OCI-LY1 (cell line): ENCODE data around the gene GTF3A.

ENCODE experiments used
- H2AFZ ChIP-seq: fragments of 200-600 bp; sonication (generic), shearing (Covaris generic); 2 replicates; pipeline ENCODE4 v1.6.0; 2014; ENCODE audit warnings: antibody characterized with exemption, mild to moderate bottlenecking, low read length
- H3F3A ChIP-seq: fragments of 200-600 bp; sonication (generic), shearing (Covaris generic); 2 replicates; pipeline ENCODE4 v1.6.0; 2014; ENCODE audit warnings: mild to moderate bottlenecking, antibody characterized with exemption, low read length, moderate library complexity; ENCODE audit not compliant: insufficient read depth
- H3K27ac ChIP-seq: fragments of 200-600 bp; sonication (generic); 2 replicates; pipeline ENCODE4 v1.5.1; 2014; ENCODE audit warnings: low read length, mixed run types, mild to moderate bottlenecking, low read depth; ENCODE audit not compliant: poor library complexity, severe bottlenecking
- H3K27me3 ChIP-seq: fragments of 200-600 bp; sonication (generic); 2 replicates; pipeline ENCODE4 v1.6.0; 2014; ENCODE audit warnings: antibody characterized with exemption, mild to moderate bottlenecking, low read length, moderate library complexity; ENCODE audit not compliant: insufficient read depth
- H3K36me3 ChIP-seq: fragments of 200-600 bp; sonication (generic); 2 replicates; pipeline ENCODE4 v1.6.1; 2014; ENCODE audit warnings: mild to moderate bottlenecking, antibody characterized with exemption, low read length, moderate library complexity, mixed read lengths; ENCODE audit not compliant: insufficient read depth
- H3K4me1 ChIP-seq: fragments of 200-600 bp; sonication (generic); 2 replicates; pipeline ENCODE4 v1.5.1; 2014; ENCODE audit warnings: mild to moderate bottlenecking, low read length, moderate library complexity; ENCODE audit not compliant: insufficient read depth, severe bottlenecking
- H3K4me2 ChIP-seq: fragments of 200-600 bp; sonication (generic), shearing (Covaris generic); 2 replicates; pipeline ENCODE4 v1.6.1; 2014; ENCODE audit warnings: low read length
- H3K4me3 ChIP-seq: fragments of 200-600 bp; sonication (generic); 2 replicates; pipeline ENCODE4 v1.5.1; 2014; ENCODE audit warnings: low read length, low read depth, mild to moderate bottlenecking, mixed read lengths; ENCODE audit not compliant: poor library complexity, severe bottlenecking
- H3K79me2 ChIP-seq: fragments of 200-600 bp; shearing (Covaris generic); 2 replicates; pipeline ENCODE4 v1.6.1; 2016; ENCODE audit warnings: mixed run types, low read length, mixed read lengths; ENCODE audit not compliant: insufficient read depth
- H3K9ac ChIP-seq: fragments of 200-600 bp; sonication (generic), shearing (Covaris generic); 2 replicates; pipeline ENCODE4 v1.6.1; 2014; ENCODE audit warnings: mild to moderate bottlenecking, low read length, mixed read lengths
- H3K9me2 ChIP-seq: fragments of 200-600 bp; sonication (generic), shearing (Covaris generic); 2 replicates; pipeline ENCODE4 v1.6.1; 2014; ENCODE audit warnings: low read depth, mild to moderate bottlenecking, low read length, mixed read lengths
- H3K9me3 ChIP-seq: fragments of 200-600 bp; shearing (Covaris generic); 2 replicates; pipeline ENCODE4 v1.6.1; 2014; ENCODE audit warnings: low read length, mixed read lengths
- H4K20me1 ChIP-seq: fragments of 200-600 bp; sonication (generic), shearing (Covaris generic); 2 replicates; pipeline ENCODE4 v1.6.0; 2016; ENCODE audit warnings: mild to moderate bottlenecking, low read length; ENCODE audit not compliant: insufficient read depth
- CTCF ChIP-seq: fragments of 200-600 bp; sonication (generic), shearing (Covaris generic); IDR thresholded peaks from 2 replicates; pipeline ENCODE4 v1.5.1; 2017; ENCODE audit warnings: mild to moderate bottlenecking, antibody characterized with exemption, low read length, moderate library complexity, mixed read lengths
- EZH2 ChIP-seq: fragments of 200-600 bp; sonication (generic), shearing (Covaris generic); IDR thresholded peaks from 2 replicates; pipeline ENCODE4 v1.8.0; 2017; ENCODE audit warnings: borderline replicate concordance, mixed run types, mild to moderate bottlenecking, antibody characterized with exemption, low read length, moderate library complexity, mixed read lengths

GTF3A gene

GRCh38 chr13:27465611-27466010 lies 41.2 kb downstream of the GTF3A start:
- no peak overlapping the region for H3K4me3 ChIP-seq
- H2AFZ ChIP-seq: no peak overlapping the region
- no peaks in the 10 kb centered on the region for H3K79me2 ChIP-seq
- H3K9me3 ChIP-seq: no peaks in the 10 kb centered on the region
- H3K27me3 ChIP-seq: no peaks in the 10 kb centered on the region
- H3K9ac ChIP-seq: no peak overlapping the region
- no peaks in the 10 kb centered on the region for H4K20me1 ChIP-seq
- no peak for TF ChIP-seq CTCF
- TF ChIP-seq EZH2: no peak
- H3K4me1 ChIP-seq: no peaks in the 10 kb centered on the region
- H3K4me2 ChIP-seq: no peak overlapping the region
- no peak overlapping the region for H3K27ac ChIP-seq
- H3F3A ChIP-seq: no peaks in the 10 kb centered on the region
- no peaks in the 10 kb centered on the region for H3K36me3 ChIP-seq
- no peaks in the 10 kb centered on the region for H3K9me2 ChIP-seq

DNA sequence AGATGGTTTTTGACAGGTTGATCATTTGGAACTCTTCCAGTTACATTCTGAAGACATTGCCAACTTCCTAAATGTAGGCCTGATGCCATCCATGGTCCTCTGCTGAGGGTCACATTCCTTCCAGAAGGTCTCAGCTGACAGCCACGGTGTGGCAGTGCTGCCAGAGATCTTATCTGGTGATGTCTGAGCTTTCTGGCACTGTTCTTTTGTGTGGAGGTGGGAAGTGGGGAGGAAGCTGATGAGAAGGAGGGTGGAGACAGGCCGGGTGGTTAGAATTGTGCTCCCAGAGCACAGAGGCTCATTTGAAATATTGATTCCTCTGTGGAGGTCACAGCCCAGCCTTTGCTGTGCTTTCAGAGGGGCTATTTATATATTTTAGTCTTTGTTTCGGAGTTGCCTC lies 42.1 kb downstream of the GTF3A start:
- H3K27ac ChIP-seq: no peak overlapping the region
- H2AFZ ChIP-seq: no peak overlapping the region
- no peaks in the 10 kb centered on the region for H3F3A ChIP-seq
- no peaks in the 10 kb centered on the region for H3K9me3 ChIP-seq
- H3K4me2 ChIP-seq: no peak overlapping the region
- no peak overlapping the region for H3K9ac ChIP-seq
- H3K27me3 ChIP-seq: no peaks in the 10 kb centered on the region
- H4K20me1 ChIP-seq: no peaks in the 10 kb centered on the region
- H3K4me3 ChIP-seq: no peak overlapping the region
- H3K9me2 ChIP-seq: no peaks in the 10 kb centered on the region
- no peaks in the 10 kb centered on the region for H3K36me3 ChIP-seq
- H3K79me2 ChIP-seq: no peaks in the 10 kb centered on the region
- no peaks in the 10 kb centered on the region for H3K4me1 ChIP-seq
- TF ChIP-seq CTCF (no peak), EZH2 (no peak)

- Histone ChIP-seq H3K27ac (no peak overlapping the region), H3K79me2 (no peaks in the 10 kb centered on the region), H3K4me2 (no peak overlapping the region), H3K36me3 (no peaks in the 10 kb centered on the region), H3K9ac (no peak overlapping the region), H3K4me1 (no peaks in the 10 kb centered on the region), H3K27me3 (no peaks in the 10 kb centered on the region), H3F3A (no peaks in the 10 kb centered on the region), H3K9me2 (no peaks in the 10 kb centered on the region), H4K20me1 (no peaks in the 10 kb centered on the region), H3K9me3 (no peaks in the 10 kb centered on the region), H2AFZ (no peak overlapping the region), H3K4me3 (no peak overlapping the region)
- TF ChIP-seq EZH2: no peak
- no peak for TF ChIP-seq CTCF
Measured at GRCh38 chr13:27470075-27470820, 45.8 kb downstream of the GTF3A start.
